ENCODE results near the gene MFSD6.
"Not testable (repeated sequence)": the region's sequence is repeated elsewhere in the genome, so short reads cannot be mapped to it uniquely, and the experiment has no call there.

Gene MFSD6

DNA sequence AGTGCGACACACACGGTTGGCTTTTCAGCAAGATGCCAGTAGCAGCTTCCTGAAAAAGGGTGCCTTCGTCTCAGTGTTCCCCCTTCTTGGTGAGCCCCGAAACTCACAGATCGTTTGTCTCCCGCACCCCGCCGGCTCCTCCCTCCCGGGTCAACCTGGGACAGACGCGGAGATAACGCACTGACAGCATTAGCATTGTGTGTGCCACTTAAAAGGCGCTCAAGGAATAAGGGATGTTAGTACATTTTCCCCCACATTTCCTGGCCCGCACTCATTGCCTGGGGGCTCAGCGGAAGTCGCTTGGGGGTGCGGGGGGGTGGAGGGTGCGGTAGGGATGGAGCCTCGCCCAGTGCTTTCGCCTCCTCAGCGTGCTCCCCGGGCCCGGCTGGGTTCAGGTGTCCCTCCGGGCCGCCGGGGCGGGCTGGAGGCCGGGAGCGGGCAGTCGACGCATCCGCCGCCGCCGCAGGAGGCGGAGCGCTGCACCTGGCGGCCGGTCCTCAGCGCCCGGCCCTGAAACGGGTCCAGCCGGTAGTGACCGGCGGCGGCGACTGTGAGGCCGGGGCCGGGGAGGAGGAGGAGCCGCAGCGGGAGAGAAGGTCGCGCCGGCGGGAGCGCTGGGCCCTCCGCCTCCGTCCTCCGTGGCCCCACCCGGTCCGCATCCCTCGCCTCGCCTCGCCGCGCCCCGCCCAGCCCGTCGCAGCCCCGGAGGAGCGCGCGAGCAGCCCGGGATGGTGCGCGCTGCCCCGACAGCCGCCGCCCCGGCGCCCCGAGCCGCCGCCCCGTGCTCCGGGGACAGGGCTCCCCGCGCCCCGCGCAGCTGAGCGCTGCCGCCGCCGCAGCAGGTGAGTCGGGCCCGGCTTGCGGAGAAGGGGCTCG is at the start of gene MFSD6:
MFSD6 (plus strand) TSS at position 694 of the 876 bp plus-strand sequence. CDS start 27,675 bp downstream, outside the sequence.
- DNase-seq (ENCODE audit: low read depth): peak; percentile 35
- H3K4me3 ChIP-seq (ENCODE audit: low read length): peak within 1 kb of the TSS; percentile 67
- TF ChIP-seq CTCF (IDR thresholded peaks at IDR 0.05; ENCODE audit: insufficient read depth, low read depth, low read length, missing control alignments): no peak

DNA sequence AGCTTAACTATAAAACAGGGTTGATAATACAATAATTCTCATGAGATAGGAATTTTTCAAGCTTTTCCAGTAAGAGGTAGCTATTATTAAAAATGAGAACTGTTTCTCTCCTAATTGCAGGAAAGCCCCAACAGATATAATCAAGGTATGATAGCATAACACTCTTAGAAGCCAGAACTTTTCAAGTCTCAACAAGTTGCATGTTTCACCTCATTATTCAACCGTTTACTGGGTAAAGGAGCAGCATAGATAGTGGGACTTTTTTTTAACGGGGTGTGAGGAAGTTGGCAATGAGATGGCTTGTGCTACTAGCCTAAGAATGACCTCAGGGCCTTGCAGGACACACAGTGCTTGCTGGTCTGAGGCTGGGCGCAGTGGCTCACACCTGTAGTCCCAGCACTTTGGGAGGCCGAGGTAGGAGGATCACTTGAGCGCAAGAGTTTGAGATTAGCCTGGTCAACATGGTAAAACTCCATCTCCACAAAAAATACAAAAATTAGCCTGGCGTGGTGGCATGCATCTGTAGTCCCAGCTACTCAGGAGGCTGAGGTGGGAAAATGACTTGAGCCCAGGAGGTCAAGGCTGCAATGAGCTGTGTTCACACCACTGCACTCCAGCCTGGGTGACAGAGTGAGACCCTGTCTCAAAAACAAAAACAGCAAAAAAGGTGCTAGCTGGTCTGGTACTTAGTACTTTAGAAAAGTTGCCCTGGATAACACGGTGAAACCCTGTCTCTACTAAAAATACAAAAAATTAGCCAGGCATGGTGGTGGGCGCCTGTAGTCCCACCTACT is 49.3 kb upstream of the MFSD6 start:
- not testable (repeated sequence) for H3K4me3 ChIP-seq (ENCODE audit: low read length)
- DNase-seq (ENCODE audit: low read depth): peak; percentile 88

DNA sequence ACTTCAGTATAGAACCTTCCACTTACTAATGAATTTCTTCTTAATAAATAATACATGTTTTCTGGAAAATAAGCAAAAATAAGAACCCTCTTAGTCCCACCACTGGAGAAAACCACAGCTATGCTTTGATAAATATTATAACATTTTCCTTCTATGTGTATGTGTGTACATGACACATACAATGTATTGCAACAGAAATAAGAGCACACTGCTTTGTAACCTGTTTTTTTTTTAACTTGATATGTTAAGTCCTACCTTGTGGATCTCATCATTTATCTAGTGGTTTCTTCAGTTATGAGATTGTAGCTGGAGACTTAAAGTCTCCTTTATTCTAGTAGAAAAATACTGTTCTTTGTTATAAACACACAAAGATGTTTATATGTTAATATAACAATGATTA is 47.6 kb upstream of the MFSD6 start:
- no peak for TF ChIP-seq CTCF (IDR thresholded peaks at IDR 0.05; ENCODE audit: insufficient read depth, low read depth, low read length, missing control alignments)
- DNase-seq (ENCODE audit: low read depth): peak; percentile 27
- H3K4me3 ChIP-seq (ENCODE audit: low read length): no peak overlapping the region

- H3K4me3 ChIP-seq (ENCODE audit: low read length): no peak overlapping the region
- no peak for TF ChIP-seq CTCF (IDR thresholded peaks at IDR 0.05; ENCODE audit: insufficient read depth, low read depth, low read length, missing control alignments)
- no peak for DNase-seq (ENCODE audit: low read depth)
Measured at GRCh38 chr2:190360965-190361364, 47.2 kb upstream of the MFSD6 start.

DNA sequence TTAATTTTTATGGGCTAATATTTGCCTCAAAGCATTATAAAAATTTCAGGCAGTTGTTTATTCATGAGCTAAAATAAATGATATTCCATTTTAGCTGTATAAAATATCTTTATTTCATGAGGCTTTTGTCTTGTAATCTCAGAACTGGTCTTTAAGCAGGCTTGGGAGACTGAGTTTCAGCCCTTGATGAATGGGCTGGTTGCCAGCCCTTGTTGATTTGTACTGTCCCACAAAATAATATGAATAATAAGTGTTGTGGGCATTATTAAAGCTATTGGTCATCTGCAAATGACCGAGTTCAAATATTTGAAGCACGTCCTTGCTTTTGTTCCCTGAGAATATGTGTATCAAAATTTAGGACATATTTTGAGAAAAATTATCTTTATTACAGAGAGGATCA is 46.6 kb upstream of the MFSD6 start:
- TF ChIP-seq CTCF (IDR thresholded peaks at IDR 0.05; ENCODE audit: insufficient read depth, low read depth, low read length, missing control alignments): no peak
- DNase-seq (ENCODE audit: low read depth): no peak
- H3K4me3 ChIP-seq (ENCODE audit: low read length): no peak overlapping the region

DNA sequence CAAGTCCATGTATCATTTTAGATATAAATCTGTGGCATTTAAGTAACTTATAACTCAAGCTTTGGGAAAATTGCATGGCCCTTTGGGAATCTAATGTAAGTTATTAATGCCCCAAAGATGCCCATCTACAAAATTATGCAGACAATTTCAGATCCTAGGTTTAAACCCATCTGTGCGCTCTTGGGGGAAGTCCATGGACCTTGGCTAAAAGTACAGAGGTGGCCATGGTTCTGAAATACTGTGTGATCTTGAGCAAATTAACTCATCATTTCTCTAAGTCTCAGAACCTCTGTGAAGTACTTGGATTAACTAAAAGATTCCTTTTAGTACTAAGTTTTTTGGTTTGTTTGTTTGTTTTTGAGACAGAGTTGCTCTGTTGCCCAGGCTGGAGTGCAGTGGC is 45.3 kb upstream of the MFSD6 start:
- no peak for DNase-seq (ENCODE audit: low read depth)
- H3K4me3 ChIP-seq (ENCODE audit: low read length): no peak overlapping the region
- no peak for TF ChIP-seq CTCF (IDR thresholded peaks at IDR 0.05; ENCODE audit: insufficient read depth, low read depth, low read length, missing control alignments)

DNA sequence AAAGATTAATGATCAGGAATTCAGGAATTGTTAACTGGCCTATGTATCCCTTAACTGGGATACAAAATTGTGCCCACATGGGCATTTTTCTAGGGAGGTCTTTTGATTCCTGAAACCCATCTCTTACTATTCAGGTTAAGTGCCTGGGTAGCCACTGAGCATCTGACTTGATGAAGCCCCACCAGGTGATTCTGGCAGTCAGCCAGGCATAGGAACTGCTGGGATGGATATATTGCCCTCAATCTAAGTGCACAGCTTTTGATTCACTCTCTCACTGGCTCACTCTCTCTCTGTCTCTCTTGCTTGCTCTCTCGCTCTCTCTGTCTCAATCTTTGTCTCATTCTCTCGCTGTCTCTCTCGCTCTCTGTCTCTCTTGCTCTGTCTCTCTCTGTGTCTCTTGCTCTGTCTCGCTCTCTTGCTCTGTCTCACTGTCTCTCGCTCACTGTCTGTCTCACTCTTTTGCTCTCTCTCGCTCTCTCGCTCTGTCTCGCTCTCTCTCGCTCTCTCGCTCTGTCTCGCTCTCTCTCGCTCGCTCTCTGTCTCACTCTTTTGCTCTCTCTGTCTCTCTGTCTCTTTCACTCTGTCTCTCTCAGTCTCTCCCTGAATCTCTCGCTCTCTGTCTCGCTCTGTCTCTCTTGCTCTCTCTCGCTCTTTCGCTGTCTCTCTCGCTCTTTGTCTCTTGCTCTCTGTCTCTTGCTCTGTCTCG is 42.5 kb upstream of the MFSD6 start:
- H3K4me3 ChIP-seq (ENCODE audit: low read length): no peak overlapping the region
- TF ChIP-seq CTCF (IDR thresholded peaks at IDR 0.05; ENCODE audit: insufficient read depth, low read depth, low read length, missing control alignments): no peak
- no peak for DNase-seq (ENCODE audit: low read depth)

All from epithelial cell of esophagus (primary cell).